A549 (cell line): ENCODE data around the gene KCNK7.

Experiments
- NFE2L2 ChIP-seq: fragments of 150-350 bp; conservative IDR thresholded peaks from 2 replicates; pipeline ENCODE4 v1.6.1; 2014; ENCODE audit warnings: low read length
- TF ChIP-seq, protein P1 (sequence below): fragments of 450-650 bp; IDR thresholded peaks from 2 replicates; pipeline ENCODE4 v1.6.1; 2014; ENCODE audit warnings: antibody characterized with exemption

- TF ChIP-seq NFE2L2, result no peak
- TF ChIP-seq, protein P1, sequence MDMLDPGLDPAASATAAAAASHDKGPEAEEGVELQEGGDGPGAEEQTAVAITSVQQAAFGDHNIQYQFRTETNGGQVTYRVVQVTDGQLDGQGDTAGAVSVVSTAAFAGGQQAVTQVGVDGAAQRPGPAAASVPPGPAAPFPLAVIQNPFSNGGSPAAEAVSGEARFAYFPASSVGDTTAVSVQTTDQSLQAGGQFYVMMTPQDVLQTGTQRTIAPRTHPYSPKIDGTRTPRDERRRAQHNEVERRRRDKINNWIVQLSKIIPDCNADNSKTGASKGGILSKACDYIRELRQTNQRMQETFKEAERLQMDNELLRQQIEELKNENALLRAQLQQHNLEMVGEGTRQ, result no peak
Observed at GRCh38 chr11:65643971-65644370, 48.4 kb upstream of the KCNK7 start.
